Measurements from ENCODE around the gene PEX16. TPM values are rescaled to one million over a fixed set of nuclear protein-coding genes. Genes with fewer than 3 reads are reported as not detected.

Gene PEX16
- total and polyA plus RNA-seq, 2 of the 13 experiments (the other 11 are each of a cell fraction or from before 2014, with no cell fraction given) = 12.5 to 21.8 TPM

- TF ChIP-seq, protein P1, sequence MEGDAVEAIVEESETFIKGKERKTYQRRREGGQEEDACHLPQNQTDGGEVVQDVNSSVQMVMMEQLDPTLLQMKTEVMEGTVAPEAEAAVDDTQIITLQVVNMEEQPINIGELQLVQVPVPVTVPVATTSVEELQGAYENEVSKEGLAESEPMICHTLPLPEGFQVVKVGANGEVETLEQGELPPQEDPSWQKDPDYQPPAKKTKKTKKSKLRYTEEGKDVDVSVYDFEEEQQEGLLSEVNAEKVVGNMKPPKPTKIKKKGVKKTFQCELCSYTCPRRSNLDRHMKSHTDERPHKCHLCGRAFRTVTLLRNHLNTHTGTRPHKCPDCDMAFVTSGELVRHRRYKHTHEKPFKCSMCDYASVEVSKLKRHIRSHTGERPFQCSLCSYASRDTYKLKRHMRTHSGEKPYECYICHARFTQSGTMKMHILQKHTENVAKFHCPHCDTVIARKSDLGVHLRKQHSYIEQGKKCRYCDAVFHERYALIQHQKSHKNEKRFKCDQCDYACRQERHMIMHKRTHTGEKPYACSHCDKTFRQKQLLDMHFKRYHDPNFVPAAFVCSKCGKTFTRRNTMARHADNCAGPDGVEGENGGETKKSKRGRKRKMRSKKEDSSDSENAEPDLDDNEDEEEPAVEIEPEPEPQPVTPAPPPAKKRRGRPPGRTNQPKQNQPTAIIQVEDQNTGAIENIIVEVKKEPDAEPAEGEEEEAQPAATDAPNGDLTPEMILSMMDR (CRISPR knock-in tag; IDR thresholded peaks at IDR 0.05) = peak; percentile 21; the same call in 1 of the 2 replicates
- TF ChIP-seq ARNT (IDR thresholded peaks at IDR 0.05) (no peak), NR0B2 (CRISPR knock-in tag; IDR thresholded peaks at IDR 0.05) (0 out of 2 replicates have a peak, but pooled peaks have one; percentile 31), ZNF652 (CRISPR knock-in tag; IDR thresholded peaks at IDR 0.05; ENCODE audit: borderline replicate concordance, low read depth) (no peak), ZNF616 (CRISPR knock-in tag; IDR thresholded peaks at IDR 0.05; ENCODE audit: low read depth) (0 out of 2 replicates have a peak, but pooled peaks have one; percentile 20), E2F1 (CRISPR knock-in tag; IDR thresholded peaks at IDR 0.05) (peak; percentile 6; the same call in 1 of the 2 replicates), PHF21A (CRISPR knock-in tag; IDR thresholded peaks at IDR 0.05) (peak; percentile 30; the same call in 1 of the 2 replicates), ZNF337 (CRISPR knock-in tag; IDR thresholded peaks at IDR 0.05; ENCODE audit: borderline replicate concordance, low read depth) (no peak), SRY (CRISPR knock-in tag; IDR thresholded peaks at IDR 0.05) (peak; percentile 53), REPIN1 (CRISPR knock-in tag; IDR thresholded peaks at IDR 0.05; ENCODE audit: borderline replicate concordance, low read depth) (no peak), JDP2 (CRISPR knock-in tag; IDR thresholded peaks at IDR 0.05; ENCODE audit: borderline replicate concordance) (no peak), UBTF (CRISPR knock-in tag; IDR thresholded peaks at IDR 0.05) (peak; percentile 54), ZNF225 (CRISPR knock-in tag; IDR thresholded peaks at IDR 0.05) (no peak), ZMAT3 (CRISPR knock-in tag; conservative IDR thresholded peaks at IDR 0.05) (no peak), ZNF354B (CRISPR knock-in tag; IDR thresholded peaks at IDR 0.05) (no peak), RELA (CRISPR knock-in tag; IDR thresholded peaks at IDR 0.05) (0 out of 2 replicates have a peak, but pooled peaks have one; percentile 27)
- TF ChIP-seq, protein P2, sequence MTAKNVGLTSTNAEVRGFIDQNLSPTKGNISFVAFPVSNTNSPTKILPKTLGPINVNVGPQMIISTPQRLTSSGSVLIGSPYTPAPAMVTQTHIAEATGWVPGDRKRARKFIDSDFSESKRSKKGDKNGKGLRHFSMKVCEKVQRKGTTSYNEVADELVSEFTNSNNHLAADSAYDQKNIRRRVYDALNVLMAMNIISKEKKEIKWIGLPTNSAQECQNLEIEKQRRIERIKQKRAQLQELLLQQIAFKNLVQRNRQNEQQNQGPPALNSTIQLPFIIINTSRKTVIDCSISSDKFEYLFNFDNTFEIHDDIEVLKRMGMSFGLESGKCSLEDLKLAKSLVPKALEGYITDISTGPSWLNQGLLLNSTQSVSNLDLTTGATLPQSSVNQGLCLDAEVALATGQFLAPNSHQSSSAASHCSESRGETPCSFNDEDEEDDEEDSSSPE (CRISPR knock-in tag; IDR thresholded peaks at IDR 0.05) = 0 out of 2 replicates have a peak, but pooled peaks have one; percentile 49
- TF ChIP-seq, protein P3, sequence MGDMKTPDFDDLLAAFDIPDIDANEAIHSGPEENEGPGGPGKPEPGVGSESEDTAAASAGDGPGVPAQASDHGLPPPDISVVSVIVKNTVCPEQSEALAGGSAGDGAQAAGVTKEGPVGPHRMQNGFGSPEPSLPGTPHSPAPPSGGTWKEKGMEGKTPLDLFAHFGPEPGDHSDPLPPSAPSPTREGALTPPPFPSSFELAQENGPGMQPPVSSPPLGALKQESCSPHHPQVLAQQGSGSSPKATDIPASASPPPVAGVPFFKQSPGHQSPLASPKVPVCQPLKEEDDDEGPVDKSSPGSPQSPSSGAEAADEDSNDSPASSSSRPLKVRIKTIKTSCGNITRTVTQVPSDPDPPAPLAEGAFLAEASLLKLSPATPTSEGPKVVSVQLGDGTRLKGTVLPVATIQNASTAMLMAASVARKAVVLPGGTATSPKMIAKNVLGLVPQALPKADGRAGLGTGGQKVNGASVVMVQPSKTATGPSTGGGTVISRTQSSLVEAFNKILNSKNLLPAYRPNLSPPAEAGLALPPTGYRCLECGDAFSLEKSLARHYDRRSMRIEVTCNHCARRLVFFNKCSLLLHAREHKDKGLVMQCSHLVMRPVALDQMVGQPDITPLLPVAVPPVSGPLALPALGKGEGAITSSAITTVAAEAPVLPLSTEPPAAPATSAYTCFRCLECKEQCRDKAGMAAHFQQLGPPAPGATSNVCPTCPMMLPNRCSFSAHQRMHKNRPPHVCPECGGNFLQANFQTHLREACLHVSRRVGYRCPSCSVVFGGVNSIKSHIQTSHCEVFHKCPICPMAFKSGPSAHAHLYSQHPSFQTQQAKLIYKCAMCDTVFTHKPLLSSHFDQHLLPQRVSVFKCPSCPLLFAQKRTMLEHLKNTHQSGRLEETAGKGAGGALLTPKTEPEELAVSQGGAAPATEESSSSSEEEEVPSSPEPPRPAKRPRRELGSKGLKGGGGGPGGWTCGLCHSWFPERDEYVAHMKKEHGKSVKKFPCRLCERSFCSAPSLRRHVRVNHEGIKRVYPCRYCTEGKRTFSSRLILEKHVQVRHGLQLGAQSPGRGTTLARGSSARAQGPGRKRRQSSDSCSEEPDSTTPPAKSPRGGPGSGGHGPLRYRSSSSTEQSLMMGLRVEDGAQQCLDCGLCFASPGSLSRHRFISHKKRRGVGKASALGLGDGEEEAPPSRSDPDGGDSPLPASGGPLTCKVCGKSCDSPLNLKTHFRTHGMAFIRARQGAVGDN (CRISPR knock-in tag; IDR thresholded peaks at IDR 0.05) = peak; percentile 38
Observed at GRCh38 chr11:45918331-45918941, 759 bp upstream of the PEX16 start (continued).
